Stimulated activated CD8-positive, alpha-beta memory T cell treated with anti-CD3 and anti-CD28 coated beads, Interleukin-7, amount 100 ng/mL, for 1 hour (primary cell): Measurements from ENCODE around the gene PPP2R3B.

Source experiments
- DNase-seq, 2 donors: peaks; one replicate each; pipeline ENCODE4 v3.0.0-alpha.2; 2020; ENCODE audit warnings: low read depth in 2 of 2

The PPP2R3B gene

DNA sequence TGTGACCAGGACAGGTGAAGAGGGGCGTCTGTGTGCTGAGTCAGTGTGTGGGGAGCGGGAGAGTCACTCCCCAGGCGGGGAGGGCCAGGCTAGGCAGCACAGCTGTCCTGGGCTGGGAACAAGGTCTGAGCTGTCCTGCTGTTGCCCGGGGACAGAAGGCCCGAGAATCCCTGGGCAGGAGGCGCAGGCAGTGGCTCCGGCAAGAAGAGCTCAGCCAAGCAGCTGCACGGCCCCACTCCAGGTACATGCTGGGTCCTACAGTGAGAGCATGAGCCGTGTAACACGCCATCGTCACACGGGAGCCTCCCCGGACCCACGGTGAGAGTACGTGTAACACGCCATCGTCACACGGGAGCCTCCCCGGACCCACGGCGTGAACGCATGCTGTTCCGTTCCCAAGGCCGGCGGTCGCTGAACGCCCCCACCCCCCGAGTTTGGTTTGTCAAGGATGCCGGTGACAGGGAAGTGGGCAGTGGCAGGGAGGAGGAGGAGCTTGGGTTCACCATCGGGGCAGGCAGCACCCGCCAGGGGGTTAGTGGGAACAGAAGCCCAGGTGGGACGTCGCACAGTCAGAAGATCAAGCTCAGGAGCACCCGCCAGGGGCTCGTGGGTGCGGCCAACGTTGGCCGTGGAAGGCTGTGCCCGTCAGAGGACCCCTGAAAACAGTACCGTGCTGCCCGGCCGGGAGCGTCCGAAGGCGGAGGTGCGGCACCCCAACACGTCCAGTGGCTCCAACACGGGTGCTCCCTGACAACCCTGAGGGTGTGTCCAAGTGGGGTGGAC is 15.6 kb downstream of the PPP2R3B start:
- DNase-seq = no peak

- DNase-seq = no peak
Observed at GRCh38 chrX:370244-370962, 16.3 kb downstream of the PPP2R3B start.

- no peak for DNase-seq
Observed at GRCh38 chrX:369563-370101, 17.1 kb downstream of the PPP2R3B start.

- no peak for DNase-seq
Observed at GRCh38 chrX:368811-369562, 17.7 kb downstream of the PPP2R3B start.

DNA sequence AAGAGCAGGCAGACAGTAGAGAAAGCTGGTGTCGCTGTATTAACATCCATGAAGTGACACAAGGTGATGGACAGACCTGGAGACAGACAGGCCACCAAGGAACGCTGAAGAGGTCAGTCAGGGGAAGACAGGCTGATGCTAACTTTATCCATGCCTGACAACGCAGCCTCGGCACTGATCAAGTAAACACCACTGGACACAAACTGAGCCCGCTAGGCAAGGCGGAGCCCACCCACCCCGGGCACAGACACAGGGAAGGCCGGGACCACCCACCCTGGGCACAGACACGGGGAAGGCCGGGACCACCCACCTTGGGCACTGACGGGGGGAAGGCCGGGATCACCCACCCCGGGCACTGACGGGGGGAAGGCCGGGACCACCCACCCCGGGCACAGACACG is 18.8 kb downstream of the PPP2R3B start:
- DNase-seq = no peak

DNA sequence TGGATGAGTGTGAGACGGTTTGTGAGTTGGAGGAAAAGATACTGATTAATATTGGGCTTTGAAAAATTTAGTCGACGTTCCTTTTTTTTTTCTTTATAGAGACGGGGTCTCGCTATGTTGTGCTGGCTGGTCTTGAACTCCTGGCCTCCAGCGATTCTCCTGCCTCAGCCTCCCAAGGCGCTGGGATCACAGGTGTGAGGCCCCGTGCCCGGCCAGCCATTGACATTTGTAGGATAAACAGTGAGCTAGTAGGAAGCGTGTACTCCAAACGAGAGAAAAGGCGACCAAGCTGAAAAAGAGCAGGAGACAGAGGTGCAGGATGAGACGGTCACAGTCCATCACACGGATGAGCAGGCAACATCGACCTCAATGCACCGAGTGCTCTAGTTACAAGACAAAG is 19.4 kb downstream of the PPP2R3B start:
- no peak for DNase-seq

- DNase-seq = no peak
Observed at GRCh38 chrX:363621-364375, 22.9 kb downstream of the PPP2R3B start.

- no peak for DNase-seq
Observed at GRCh38 chrX:362937-363620, 23.6 kb downstream of the PPP2R3B start.

- DNase-seq = no peak
Observed at GRCh38 chrX:362351-362750, 24.4 kb downstream of the PPP2R3B start.

- DNase-seq = no peak
Observed at GRCh38 chrX:361231-362145, 25.2 kb downstream of the PPP2R3B start.

- no peak for DNase-seq
Observed at GRCh38 chrX:360496-361150, 26.1 kb downstream of the PPP2R3B start.

DNA sequence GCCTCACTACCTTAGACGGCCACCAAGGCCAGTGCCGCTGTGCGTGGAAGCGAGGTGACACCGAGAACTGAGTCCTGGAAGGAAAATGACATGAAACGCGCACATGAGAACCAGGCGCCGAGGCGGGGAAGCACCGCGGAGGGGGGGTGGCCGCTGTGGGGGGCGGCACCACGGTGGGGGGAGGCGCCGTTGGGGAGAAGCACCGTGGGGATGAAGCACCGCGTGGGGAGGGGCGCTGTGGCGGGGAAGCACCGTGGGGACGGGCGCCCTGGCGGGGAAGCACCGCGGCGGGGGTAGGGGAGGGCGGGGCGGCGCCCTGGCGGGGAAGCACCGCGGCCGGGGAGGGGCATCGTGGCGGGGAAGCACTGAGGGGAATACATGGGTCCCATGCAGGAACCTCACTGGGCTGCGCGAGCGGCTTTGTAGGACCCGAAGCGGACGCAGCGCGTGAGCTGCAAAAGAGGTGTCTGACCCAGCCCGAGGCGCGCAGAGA is 28.0 kb downstream of the PPP2R3B start:
- DNase-seq = no peak

GRCh38 chrX:357693-358471 is 28.8 kb downstream of the PPP2R3B start:
- DNase-seq = no peak

- no peak for DNase-seq
Observed at GRCh38 chrX:357035-357692, 29.5 kb downstream of the PPP2R3B start.

DNA sequence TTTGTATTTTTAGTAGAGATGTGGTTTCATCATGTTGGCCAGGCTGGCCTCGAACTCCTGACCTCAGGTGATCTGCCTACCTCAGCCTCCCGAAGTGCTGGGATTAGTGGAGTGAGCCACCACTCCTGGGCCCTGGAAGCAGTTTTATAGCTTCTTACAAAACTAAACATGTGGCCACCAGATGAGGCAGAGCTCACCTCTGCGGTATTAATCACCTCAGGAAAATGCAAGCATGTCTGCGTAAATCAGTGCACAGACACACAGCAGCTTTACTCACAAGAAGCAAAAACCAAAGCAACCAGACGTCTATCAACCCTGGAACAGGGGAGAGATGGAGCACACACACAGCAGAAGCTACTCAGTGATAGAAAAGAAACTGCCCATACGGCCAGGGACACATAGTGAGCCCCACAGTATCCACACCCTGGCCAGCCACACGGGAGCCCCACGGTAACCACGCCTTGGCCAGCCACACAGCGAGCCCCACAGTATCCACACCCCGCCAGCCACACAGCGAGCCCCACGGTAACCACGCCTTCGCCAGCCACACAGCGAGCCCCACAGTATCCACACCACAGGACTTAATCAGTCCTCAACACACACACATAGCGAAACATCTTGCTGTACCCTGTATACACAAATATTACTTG is 30.2 kb downstream of the PPP2R3B start:
- DNase-seq = no peak

- no peak for DNase-seq
Observed at GRCh38 chrX:355329-356050, 31.2 kb downstream of the PPP2R3B start.
